ENCODE measurements around the gene REG1B. TPM values are rescaled to one million over a fixed set of nuclear protein-coding genes. Genes with fewer than 3 reads are reported as not detected.

Gene REG1B
- polyA plus RNA-seq, 1 of the 3 experiments (the other 2 are of a cell fraction): not detected

DNA sequence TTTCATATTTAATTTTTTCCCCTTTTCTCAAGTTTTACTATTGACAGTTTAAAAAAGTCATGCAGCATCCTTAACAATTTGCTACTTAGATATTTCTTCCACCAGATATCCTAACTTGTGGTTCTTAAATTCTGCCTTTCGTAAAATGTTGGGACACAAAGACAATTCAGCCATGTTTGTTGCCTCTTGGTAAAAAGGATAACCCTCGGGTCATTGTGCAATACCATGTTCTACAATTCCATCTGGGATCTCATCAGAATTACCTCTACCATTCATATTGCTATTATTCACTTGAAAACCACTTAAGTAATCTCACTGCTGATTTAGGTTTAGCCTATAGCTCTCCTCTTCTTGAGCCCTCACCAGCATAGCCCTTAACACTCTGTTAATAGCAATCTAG is 13.2 kb upstream of the REG1B start (continued):
- no peak for TF ChIP-seq IRF3 (IDR thresholded peaks at IDR 0.05; ENCODE audit: low read depth, low read length)

DNA sequence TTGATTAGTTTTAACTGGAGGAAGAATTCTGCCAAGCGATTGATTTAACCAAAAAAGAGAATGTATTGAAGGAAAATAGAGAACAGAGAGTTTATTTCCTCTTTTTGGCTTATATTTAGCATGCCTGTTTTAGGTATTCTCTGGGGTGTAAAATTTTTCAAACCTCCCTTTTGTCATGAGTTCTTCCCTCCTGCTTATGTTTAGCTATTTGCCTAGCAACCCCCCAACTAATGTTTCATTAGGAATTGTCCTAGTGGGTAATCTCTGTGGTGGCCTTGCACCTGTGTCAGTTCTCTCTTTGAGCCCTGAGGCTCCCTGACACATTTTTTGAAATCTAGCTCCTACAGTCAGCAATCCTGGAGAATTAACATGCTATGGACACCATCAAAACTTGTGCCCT is 12.5 kb upstream of the REG1B start:
- Histone ChIP-seq H3K9ac (no peak overlapping the region), H2AFZ (ENCODE audit: low read depth) (no peak overlapping the region), H3F3A (replicated peaks; ENCODE audit: insufficient read depth) (no peaks in the 10 kb centered on the region), H3K36me3 (replicated peaks in 1 of 2; ENCODE audit: control insufficient read depth in 1 of 2, insufficient read depth in 2 of 2, low read length in 1 of 2) (no peaks in the 10 kb centered on the region), H3K9me3 (0 out of 2 replicates have a peak, but pooled peaks cover 3% of the 10 kb centered on the region), H3K4me1 (ENCODE audit: control insufficient read depth in 1 of 2, insufficient read depth in 2 of 2, low read depth in 1 of 2, low read length in 1 of 2) (no peaks in the 10 kb centered on the region), H3K79me2 (ENCODE audit: insufficient read depth) (no peaks in the 10 kb centered on the region), H4K20me1 (ENCODE audit: insufficient read depth) (no peaks in the 10 kb centered on the region), H3K27me3 (ENCODE audit: insufficient read depth) (no peaks in the 10 kb centered on the region), H3K4me2 (no peak overlapping the region), H3K4me3 (ENCODE audit: low read depth in 2 of 2, low read length in 1 of 2) (no peak overlapping the region), H3K27ac (ENCODE audit: low read depth in 2 of 2, low read length in 1 of 2) (no peak overlapping the region), H3K9me2 (no peaks in the 10 kb centered on the region)
- DNase-seq: no peak
- CTCF ChIA-PET: no interaction called here
- 13% methylated on average over 1 of the region's 1 CpG for WGBS (ENCODE audit: low lambda C conversion rate)
- POLR2A ChIA-PET: no interaction called here
- TF ChIP-seq IRF3 (IDR thresholded peaks at IDR 0.05; ENCODE audit: low read depth, low read length): no peak
- TF ChIP-seq FOSL2 (IDR thresholded peaks at IDR 0.05; ENCODE audit: borderline replicate concordance, low read depth): no peak
- TF ChIP-seq RXRA (IDR thresholded peaks at IDR 0.05; ENCODE audit: borderline replicate concordance, low read depth): no peak
- TF ChIP-seq YY1 (IDR thresholded peaks at IDR 0.05; ENCODE audit: low read depth): no peak
- TF ChIP-seq EZH2phosphoT487 (IDR thresholded peaks at IDR 0.05; ENCODE audit: borderline replicate concordance, low read depth): no peak
- TF ChIP-seq REST (IDR thresholded peaks at IDR 0.05; ENCODE audit: low read depth, low read length): no peak
- TF ChIP-seq NRF1 (IDR thresholded peaks at IDR 0.05; ENCODE audit: low read depth, low read length): no peak
- no peak for TF ChIP-seq TAF1 (IDR thresholded peaks at IDR 0.05; ENCODE audit: borderline replicate concordance, low read depth, low read length)
- TF ChIP-seq CHD2 (IDR thresholded peaks at IDR 0.05; ENCODE audit: low read length, partially characterized antibody): no peak

Data from SK-N-SH (cell line).